ENCODE measurements around the gene KRTAP11-1.

DNA sequence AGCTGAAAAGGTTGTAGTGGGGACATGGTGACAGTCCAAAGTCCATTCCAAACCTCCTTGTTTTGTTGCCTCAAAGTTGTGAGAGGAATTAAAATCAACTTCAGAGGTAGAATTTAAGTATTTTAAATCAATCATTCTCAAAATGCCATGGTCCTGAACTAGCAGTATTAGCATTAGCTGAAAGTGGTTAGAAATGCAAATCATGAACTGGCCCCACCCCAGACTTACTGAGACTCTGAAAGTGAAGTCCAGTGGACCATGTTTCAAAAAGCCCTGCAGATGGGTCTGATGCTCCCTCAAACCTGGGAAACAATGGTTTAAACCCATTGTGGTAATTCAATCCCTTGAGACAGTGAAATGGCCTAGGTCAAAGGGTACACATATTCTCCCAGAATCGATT lies 36.2 kb upstream of the KRTAP11-1 start:
- TF ChIP-seq SUZ12 (IDR thresholded peaks at IDR 0.05; ENCODE audit: extremely low read depth, insufficient read depth, insufficient read length) (no peak), YY1 (IDR thresholded peaks at IDR 0.05; ENCODE audit: insufficient read depth, insufficient read length) (no peak)

All from NT2/D1 (cell line).